HCEC 1CT (cell line): ENCODE measurements around the gene GRID1.

Experiments used
- DNase-seq: peaks from one replicate; pipeline ENCODE4 v3.0.0-alpha.2; 2017

GRID1 gene

GRCh38 chr10:86204421-86205305 is 161.9 kb downstream of the GRID1 start:
- no peak for DNase-seq

DNA sequence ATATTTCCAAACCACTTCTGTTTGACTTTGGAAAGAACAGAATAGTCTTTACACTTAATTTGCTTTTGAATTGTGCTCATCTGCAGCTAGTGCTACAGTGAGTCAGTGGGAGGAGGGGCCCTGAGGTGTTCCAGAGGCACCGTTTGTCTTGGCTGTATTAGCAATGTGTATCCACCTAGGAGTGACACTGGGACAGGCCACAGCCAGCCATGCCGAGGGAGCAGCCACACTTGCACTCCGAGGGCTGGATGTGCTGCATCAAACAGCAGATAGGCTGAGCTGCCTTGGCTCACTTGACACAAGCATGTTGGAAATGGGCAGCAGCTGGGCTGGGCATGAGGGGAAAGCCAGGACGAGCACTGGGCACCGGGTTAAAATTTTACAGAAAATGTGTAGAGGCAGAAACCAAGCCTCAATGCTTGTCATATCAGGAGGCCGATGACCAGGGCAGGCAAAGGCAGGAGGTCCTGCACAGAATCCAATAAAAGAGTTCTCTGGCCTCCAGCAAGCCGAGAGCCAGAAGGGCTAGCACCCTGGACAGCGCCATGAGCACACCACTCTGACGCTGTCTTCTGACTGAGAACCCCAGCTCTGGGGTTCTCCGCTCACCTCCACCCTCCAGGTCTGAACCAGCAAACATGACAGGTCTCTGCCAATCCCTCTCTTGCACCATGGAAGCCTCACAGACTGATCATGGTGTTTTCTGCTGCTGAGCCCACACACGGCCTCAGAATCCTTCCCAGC is 163.3 kb downstream of the GRID1 start:
- DNase-seq = no peak

DNA sequence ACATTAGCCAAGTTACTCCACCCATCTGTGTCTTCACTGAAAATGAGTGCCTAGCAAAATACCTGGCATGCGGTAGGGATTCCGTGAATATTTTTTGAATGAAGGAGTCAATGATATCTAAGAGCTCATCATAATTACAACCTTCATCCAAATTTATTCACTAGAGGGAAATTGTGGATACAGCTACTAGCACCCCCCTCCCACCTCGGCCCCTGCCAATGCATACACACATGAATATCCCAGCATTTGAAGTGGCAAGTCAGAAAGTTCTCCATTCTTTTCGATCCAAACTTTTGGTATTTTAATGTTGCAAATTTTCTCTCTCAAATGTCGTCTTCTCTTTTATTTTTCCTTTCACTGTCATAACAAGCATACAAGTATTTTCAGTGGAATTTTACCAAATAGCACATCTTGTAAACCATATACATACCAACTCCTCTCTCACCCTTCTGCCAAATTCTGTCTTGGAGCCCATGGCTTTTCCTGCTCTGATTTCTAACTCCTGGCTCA is 164.3 kb downstream of the GRID1 start:
- no peak for DNase-seq

GRCh38 chr10:86200867-86201266 is 165.7 kb downstream of the GRID1 start:
- no peak for DNase-seq

DNA sequence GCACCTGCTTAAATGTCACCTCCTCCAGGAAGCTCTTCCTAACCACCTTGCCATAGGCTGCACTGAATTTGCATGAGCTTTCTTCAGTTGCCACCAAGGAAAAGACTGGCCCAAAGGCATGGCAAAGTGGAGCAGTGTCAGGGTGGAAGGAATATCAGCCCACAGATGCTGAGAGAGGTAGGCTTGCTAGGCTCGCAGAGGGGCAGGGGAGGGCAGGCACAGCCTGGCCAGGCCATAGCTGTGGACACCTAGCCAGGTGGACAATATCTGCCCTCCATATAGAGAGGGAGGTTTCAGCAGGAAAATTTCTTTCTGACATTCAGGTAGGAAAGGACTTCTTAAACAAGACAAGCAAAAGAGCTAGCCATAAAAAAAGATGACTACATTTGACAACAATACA is 166.3 kb downstream of the GRID1 start:
- no peak for DNase-seq

- DNase-seq = no peak
These were observed 167.6 kb downstream of the GRID1 start for GRCh38 chr10:86199041-86199440.

- no peak for DNase-seq
These were observed 168.3 kb downstream of the GRID1 start for GRCh38 chr10:86198271-86198670.

- no peak for DNase-seq
These were observed 169.3 kb downstream of the GRID1 start for GRCh38 chr10:86197166-86197790.

DNA sequence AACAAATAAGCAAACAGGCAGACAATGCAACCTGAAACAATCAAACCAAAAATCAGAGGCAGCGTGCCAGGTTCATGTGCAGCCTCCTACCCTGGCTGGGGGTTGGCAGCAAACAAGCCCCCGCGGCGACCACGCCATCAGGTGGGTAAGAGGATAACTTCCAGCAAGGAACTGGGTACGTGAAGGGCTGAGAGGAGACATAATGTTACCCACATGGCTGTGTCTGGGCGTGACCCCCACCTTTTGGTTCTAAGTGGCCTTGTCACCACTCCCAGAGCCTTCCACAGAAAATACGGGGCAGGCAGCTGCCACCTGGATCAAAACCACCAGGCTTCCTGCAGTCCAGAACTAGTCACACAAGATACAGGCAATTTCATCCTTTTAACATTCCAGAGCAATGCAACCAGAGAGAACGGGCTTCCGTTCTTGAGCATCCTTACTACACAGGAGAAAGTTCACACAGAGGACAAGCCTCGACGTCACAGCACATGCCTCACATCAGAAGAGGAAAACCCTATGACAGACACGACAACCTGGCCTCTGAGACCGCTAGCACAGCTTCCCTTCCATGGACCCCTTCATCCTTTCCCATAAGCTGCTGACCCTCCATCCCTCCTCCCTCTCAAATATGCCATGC is 171.0 kb downstream of the GRID1 start:
- no peak for DNase-seq

DNA sequence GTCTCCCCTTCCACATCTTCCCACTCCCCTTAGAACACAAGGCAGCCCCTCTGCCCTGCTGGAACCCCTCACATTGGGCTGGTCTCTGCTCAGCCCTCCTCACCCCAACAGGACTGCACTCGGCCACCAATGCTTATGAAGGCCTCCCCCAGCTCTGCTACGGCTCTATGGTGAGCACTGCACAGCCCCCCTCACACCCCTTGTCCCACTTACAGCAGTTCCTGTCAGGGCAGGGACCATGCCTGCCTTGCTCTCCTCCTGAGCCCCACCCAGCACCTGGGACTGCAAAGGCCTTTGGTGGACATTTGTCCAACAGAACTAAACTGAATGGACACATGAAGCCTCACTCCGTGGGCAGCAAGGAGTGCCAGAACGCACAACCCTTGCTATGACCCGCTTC is 171.9 kb downstream of the GRID1 start:
- no peak for DNase-seq

DNA sequence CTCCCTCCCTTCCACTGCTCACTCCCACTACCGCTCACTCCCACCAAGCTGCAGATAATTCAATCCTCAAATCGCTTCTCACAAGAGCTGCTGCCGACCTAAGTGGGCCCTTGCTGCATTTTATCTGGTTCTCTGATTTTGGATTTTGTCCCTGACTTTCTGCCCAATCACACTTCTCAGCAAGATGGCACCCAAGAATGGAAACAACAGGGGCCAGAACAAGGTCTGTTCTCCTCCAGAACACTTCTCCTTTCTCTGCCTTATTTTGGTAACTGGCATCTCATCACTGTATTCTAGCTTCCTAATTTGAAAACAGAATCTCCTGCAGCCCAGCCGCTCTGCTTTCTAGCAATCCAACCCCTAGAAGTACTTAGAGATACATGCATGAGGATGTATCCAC is 172.8 kb downstream of the GRID1 start:
- DNase-seq = no peak

- DNase-seq = no peak
These were observed 173.9 kb downstream of the GRID1 start for GRCh38 chr10:86192691-86193090.

DNA sequence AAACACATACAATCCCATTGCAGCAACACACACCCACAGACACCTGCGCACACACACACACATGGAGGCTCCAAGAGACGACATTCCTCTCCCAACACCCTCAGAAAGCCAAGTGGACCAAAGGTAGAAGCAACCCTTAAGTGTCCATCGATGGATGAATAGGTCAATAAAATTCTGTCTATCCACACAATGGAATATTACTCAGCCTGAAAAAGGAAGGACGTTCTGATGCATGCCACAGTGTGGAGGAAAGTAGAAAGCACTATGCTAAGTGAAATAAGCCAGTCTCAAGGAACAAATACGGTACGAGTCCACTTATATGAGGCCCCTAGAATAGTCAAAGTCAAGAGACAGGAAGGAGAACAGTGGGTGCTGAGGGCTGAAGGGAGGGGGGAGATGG is 174.4 kb downstream of the GRID1 start:
- no peak for DNase-seq

DNA sequence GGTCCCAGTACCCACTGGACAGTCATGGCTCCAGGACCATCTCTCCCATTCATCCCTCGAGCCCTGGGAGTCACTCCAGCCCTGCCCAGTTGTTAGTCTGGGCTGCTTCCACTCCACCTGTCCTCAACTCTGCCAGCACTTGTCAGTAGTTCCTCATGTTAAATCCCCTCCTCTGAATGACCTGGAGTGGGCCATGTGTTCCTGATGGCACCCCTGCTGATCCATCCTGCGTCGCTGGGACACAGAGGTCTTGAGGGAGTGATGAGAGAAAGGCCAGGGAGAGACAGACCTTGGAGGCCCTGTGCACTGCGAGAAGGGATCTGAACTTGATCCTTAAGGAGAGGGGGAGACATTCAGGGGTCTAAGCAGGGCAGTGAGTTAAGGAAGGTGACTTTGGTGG is 174.9 kb downstream of the GRID1 start:
- no peak for DNase-seq

DNA sequence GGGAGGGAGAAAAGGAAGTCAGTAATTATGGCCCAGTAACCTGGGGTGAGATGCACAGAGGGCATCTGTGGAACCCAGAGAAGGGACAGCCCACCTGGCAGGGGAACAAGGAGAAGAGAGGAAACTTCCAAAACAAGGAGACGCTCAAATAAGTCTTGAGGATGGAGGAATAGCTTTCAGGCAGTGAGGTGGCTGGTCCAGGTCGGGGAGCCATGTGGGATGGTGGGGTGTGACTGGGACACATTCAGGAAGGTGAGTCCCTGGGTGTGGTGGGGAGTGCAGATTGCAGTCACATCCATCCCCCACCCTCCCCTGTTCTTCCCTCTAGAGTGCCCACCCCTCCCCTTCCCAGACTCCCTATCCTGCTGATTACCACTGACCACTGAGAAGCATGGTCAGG is 175.4 kb downstream of the GRID1 start:
- no peak for DNase-seq

GRCh38 chr10:86190291-86190690 is 176.3 kb downstream of the GRID1 start:
- no peak for DNase-seq

- no peak for DNase-seq
These were observed 176.7 kb downstream of the GRID1 start for GRCh38 chr10:86189891-86190290.

DNA sequence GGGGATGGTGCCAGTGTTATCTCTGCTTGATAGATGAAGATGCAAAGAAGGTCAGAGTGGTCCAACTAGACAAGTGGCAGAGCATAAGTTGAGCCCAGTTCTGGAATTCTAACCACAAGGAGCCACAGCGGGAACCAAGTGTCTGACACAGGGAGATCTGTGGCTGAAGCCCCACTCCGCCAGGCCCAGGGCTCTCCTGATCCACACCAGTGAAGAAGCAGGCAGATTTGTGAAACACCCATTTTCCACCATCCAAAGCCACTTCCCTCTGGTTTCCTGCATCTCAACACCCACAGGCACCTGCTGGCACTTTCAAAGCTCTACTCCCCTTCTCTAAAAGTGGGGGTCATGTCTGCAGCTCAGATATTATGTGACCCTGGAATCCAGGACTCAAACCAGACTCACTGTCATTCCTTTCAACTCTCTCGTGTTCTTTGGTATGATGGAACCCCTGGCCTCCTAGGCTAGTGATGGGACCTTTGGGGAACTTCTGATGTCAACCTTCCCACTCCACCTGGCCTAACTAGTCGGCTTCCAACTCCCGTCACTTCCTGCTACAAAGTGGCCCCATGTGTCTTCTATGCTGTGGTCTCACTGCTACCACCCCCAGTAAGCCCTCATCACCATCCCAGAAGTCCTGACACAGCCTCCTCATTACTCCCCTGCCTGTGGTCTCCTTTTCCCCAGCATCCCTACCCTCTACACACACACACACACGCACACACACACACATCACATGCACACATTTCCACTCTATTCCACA is 177.6 kb downstream of the GRID1 start:
- no peak for DNase-seq

- DNase-seq = no peak
These were observed 178.3 kb downstream of the GRID1 start for GRCh38 chr10:86188326-86188725.

DNA sequence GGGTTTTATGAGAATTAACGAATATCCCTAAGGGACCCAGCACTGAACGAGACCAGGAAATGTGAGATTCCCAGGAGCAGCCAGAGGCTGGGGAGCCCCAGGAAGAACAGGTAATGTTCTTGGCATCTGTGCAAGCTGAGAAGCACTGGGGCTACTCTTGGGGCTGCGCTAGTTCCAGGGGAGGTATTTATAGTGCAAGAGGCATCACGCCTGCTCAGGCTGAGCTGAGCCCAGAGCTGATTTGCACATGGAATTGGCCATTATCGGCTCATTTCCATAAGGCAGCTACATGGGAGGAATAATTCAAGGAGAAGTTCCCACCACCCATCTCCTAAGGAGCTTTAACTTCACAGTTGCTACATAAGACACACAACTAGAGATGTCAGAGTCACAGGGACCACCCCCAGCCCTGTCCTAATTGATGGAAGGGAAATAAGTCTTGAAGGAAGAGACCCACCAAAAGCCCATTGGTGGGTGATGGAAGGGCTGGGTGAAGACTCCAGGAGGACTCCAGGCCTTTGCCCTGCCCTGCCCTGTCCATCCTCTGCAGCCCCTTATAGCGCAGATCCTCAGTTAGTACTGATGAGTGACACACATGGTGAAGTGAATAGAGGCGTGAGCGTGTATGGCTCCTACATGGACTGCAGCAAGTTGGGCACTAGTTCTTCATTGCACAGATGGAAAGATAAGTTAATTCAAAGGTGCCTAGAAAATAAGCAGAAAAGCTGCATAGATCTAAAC is 178.9 kb downstream of the GRID1 start:
- DNase-seq = no peak

DNA sequence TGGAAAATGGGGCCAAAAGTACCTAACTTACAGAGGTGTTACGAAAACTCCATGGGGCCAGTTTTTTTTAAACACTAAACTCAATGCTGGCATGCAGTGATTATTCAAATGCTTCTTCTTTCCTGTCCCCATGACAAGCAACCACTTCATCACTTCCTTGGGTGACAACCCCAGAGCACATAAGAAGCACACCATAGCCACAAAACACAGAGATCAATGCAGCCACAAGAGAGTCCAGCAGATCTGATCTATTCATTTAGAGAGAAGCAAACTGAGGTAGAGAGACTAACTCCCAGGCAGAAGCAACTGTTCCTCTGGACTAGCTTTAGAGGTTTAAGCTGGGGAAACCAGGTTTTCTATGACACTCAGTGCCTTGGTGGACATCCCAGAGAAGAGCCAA is 180.0 kb downstream of the GRID1 start:
- no peak for DNase-seq

GRCh38 chr10:86182595-86182994 is 184.0 kb downstream of the GRID1 start:
- DNase-seq = no peak
